NCI-H345 (cell line): ENCODE measurements around the gene ELAVL3.
"Not testable (repeated sequence)": the region's sequence is repeated elsewhere in the genome, so short reads cannot be mapped to it uniquely, and the experiment has no call there.

ENCODE experiments used
- DNase-seq: peaks from one replicate; lab custom pipeline; 2025; lab: John Stamatoyannopoulos, UW

Gene ELAVL3

DNA sequence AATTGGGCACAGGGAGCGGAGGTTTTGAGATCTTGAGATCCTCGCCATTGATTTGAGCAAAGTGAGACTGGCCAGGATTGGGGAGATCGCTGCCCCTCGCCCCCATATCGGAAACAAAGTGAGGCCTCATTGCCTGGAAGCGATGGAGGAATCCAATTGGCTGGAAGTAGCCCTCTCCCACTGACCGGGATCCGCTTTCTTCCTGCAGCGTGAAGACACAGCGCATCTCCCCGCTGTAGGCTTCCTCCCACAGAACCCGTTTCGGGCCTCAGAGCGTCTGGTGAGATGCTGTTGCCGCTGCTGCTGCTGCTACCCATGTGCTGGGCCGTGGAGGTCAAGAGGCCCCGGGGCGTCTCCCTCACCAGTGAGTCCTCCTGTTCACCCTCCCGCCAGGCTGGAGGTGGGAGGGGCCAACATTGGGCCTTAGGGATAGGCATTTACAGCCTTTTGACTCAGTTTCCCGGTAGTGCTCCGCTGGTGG, 45.0 kb downstream of the ELAVL3 start:
- DNase-seq: no peak

GRCh38 chr19:11435057-11435832, 45.6 kb downstream of the ELAVL3 start, which contains the start of the genes ODAD3 and PRKCSH:
Gene ODAD3, minus strand, starts transcription at chr19:11435121. Its CDS starts 105 bp downstream, at chr19:11435016.
Gene PRKCSH, plus strand, starts transcription at chr19:11435635. Its CDS starts 483 bp downstream, at chr19:11436118.
- peak; percentile 98 for DNase-seq

DNA sequence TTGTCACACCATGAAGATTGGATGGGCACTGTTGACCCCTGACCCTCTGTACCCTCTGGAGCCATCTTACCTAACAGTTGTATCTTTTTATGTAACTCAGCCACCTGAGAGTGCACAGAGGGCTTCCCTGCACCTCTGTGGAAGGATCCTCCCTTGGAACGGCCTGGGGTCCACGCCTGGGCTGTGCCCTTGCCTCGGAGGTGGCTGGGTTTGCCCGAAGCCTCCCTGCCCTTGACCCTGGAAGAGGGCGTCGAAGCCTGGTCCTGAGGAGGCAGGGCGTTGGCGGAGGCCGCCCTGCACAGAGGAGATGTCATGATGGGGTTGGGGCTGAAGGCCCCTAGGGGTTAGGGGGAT, 46.2 kb downstream of the ELAVL3 start:
- no peak for DNase-seq

DNA sequence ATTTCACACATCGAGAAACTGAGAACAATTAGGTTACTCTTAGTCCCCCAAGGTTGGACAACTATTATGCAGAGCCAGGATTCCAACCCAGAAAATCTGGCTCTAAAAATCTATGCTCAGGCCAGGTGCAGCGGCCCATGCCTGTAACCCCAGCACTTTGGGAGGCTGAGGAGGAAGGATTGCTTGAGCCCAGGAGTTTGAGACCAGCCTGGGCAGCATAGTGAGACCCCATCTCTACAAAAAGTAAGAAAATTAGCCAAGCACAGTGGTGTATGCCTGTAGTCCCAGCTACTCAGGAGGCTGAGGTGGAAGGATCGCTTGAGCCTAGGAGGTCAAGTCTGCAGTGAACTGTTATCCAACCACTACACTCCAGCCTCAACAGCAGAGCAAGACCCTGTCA, 47.3 kb downstream of the ELAVL3 start:
- not testable (repeated sequence) for DNase-seq

GRCh38 chr19:11426656-11427055, 54.2 kb downstream of the ELAVL3 start:
- DNase-seq: no peak

DNA sequence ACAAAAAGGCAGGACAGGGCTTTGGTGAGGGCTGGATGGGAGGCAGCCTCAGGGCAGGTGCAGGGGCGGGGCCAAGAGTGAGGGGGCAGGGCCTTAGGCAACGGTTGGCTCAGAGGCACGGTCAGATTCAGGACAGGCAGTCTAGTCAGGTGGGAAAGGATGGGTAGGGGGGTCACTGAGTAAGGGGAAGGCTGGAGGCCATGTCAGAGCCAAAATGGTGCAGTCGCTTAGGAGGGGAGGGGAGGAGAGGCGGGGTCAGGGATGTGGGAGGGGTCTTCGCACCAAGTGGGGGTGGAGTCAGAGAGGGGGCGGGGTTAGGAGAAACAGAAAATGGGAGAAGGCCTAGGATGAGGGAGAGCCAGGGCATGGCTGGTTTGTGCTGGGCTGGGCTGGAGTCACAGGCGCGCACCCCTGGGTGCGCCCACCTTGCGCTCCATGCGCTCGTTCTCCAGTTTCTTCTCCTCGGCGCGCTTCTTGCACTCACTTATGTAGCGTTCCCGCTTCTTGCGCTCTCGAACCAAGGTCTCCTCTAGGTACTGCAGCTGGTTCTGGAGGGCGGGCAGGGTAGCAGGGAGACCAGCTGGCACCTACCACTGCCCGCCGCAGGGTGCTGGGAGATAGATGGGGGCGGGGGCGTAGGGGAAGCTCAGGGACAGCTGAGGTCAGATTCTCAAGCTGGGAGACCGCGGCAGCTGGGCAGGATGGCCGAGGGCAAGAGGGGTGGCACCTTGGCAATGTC, 55.0 kb downstream of the ELAVL3 start:
- DNase-seq: no peak

DNA sequence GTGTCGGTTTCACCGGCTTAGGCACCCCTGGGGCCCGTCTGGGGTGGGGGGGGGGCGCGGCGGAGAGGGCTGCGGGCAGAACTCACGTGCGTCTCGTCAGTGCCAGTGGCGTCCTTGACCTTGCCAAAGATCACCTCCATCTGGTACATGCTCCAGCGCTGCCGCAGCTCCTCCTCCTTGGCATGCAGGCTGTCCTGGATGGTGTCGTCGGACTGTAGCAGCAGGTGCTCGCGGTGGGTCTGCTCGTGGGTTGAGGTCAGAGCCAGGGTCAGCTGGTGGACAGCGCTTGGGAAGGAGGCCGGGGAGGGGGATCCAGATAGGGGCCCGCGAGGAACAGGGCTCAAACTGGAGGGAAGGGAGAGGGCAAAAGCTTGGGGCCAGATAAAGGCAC, 57.1 kb downstream of the ELAVL3 start:
- no peak for DNase-seq

GRCh38 chr19:11423164-11423790, 57.6 kb downstream of the ELAVL3 start:
- no peak for DNase-seq

DNA sequence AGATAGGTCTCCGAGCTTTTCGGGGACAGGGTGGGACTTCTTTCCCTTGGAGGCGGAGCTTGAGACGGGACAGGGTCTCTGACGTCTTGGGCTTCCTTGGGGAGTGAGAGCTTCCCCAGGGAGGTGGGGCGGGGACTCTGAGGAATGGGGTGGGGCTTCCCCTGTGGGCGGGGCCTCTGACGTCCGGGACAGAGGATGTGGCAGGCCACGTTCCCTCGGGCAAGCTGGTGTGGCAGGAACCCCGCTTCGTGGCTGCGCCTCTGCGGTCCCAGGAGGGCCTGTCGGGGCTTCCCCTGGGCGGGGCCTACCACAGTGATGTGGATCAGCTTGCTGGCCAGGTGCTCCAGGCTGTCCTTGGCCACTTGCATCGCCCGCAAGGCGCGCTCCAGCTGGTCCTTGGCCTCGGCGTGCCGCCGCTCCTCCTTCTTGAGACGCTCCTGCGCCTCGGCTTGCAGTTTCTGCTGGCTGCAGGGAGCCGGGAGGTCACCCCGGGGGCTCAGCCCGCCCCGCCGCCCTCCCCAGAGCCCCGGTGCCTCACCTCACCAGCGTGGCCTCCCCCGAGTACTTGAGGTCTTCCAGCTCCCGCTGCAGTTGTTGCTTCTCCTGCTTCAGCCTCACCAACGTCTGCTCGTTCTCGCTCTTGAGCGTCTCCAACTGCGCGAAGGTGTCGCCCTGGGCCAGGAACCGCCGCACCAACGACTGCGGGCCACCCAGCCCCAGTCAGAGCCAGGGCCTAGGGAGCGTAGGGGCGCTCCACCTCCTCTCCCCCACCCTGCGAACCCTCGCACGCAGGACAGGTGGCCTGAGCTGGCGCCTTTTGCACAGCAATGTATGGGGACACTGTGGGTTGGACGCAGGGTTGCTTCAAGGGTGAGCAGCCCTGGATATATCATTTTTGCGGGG, 58.4 kb downstream of the ELAVL3 start:
- no peak for DNase-seq

GRCh38 chr19:11421371-11422098, 59.3 kb downstream of the ELAVL3 start:
- DNase-seq: peak; percentile 13

GRCh38 chr19:11420429-11421370, 60.1 kb downstream of the ELAVL3 start:
- DNase-seq: peak; percentile 21

- DNase-seq: peak; percentile 41
These were observed 62.0 kb downstream of the ELAVL3 start, which contains the start of gene RGL3 for GRCh38 chr19:11418549-11419506. Gene RGL3, minus strand, starts transcription at chr19:11419314. Its CDS starts 36 bp downstream, at chr19:11419278.

DNA sequence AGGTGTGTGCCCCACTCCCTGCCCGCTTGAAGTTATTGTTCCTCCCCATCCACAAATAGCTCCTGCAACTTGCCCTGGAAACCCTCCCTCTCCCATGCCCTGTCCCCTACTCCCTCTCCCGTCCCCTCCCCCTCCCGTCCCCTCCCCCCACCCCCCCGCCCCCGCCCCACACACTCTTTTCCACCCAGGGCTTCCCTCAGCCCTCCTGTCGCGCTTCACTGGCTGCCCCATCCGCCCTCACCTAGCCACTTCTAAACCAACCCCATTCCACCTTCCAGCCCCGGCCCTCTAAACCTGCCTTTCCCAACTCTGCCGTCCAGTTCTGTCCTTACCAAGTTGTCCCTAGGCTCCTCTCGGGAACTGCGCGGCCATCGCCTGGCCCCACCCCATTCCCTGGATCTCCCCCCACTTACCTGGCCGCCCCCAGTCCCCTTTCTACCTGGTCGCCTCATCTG, 62.7 kb downstream of the ELAVL3 start:
- no peak for DNase-seq

DNA sequence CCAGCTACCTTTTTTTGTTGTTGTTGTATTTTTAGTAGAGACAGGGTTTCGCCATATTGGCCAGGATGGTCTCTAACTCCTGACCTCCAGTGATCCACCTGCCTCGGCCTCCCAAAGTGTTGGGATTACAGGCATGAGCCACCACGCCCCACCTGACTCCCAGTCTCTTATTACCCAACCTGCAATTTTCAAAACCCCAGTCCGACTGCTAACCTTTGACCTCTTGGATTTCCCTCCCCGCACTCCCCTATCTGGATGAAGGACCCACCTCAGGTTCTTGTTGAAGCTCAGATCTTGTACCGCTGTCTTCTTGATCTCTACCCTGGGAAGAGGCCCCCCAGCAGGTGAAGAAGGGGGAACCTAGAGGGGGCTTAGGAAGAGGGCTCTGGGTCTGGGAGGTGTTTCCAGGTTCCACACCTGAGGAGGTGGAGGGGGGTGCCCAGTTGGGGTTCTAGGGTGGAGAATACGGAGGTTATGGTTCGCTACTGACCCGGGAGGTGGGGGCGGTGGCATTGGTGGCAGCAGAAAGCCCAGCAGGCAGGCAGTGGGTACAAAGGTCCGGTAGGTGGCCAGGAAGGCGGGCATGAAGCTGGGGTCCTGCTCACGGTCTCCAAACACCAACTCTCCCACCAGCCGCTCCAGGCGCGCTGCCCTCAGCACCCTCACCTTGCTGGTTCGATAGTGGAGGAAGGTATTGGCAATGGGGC, 64.3 kb downstream of the ELAVL3 start:
- DNase-seq: no peak

- DNase-seq: no peak
These were observed 66.3 kb downstream of the ELAVL3 start for GRCh38 chr19:11414544-11414943.

DNA sequence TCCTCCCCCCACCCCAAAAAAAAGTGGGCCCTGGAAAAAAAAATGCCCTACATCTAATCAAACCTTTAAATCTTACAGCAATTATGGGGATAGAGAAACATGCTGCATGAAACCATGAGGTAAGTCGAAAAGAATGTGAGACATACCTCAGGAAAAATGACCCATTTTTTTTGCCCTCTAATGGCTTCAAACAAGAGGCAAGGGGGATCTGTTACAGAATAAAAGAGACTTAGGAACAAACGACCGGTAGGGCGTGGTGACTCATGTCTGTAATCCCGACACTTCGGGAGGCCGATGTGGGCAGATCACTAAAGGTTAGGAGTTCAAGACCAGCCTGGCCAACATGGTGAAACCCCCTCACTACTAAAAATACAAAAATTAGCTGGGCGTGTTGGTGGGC, 70.2 kb downstream of the ELAVL3 start:
- DNase-seq: no peak

- DNase-seq: no peak
These were observed 72.3 kb downstream of the ELAVL3 start for GRCh38 chr19:11408591-11408990.
